ENCODE data around the gene CISTR. TPM values are rescaled to one million over a fixed set of nuclear protein-coding genes. Genes with fewer than 3 reads are reported as not detected.
"Not testable (repeated sequence)": the region's sequence is repeated elsewhere in the genome, so short reads cannot be mapped to it uniquely, and the experiment has no call there.

The CISTR gene
- total and polyA plus RNA-seq, 3 donors from 2014 or later, result not detected

DNA sequence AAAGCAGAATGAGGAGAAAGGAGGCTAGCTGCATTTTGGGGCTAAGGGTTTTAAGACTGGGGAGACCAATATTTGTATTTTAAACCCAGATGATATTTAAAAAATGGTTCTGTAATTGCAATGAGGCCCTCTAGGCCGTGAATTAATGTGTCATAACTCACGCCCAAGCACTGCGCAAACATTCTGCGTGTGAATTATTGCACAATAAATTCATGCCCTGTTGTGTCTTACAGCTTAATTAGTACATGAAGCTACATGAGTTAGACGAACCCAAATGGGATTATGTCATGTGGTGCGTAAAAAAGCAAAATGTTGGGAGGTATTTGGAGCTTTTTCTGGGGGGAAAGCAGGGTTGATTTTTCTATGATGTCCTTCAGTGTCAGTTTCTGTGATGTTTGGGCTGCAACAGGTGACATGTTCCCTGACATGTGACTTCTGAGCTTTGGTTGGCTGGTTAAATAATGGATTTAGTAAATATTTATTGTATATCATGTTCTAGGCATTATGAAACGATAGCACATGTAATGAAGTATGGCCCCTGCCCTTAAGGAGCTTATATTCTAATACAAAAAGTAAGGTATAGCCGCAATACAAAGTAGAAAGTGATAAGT lies 30.4 kb upstream of the CISTR start:
- Histone ChIP-seq H3K9me3 (no peaks in the 10 kb centered on the region), H3K27me3 (no peaks in the 10 kb centered on the region), H3K36me3 (ENCODE audit: low read depth, missing control alignments) (no peaks in the 10 kb centered on the region), H3K4me3 (no peak overlapping the region), H3K27ac (no peak overlapping the region), H3K4me1 (no peaks in the 10 kb centered on the region)
- no peak for TF ChIP-seq POLR2A (IDR thresholded peaks at IDR 0.05)
- TF ChIP-seq, protein P1, sequence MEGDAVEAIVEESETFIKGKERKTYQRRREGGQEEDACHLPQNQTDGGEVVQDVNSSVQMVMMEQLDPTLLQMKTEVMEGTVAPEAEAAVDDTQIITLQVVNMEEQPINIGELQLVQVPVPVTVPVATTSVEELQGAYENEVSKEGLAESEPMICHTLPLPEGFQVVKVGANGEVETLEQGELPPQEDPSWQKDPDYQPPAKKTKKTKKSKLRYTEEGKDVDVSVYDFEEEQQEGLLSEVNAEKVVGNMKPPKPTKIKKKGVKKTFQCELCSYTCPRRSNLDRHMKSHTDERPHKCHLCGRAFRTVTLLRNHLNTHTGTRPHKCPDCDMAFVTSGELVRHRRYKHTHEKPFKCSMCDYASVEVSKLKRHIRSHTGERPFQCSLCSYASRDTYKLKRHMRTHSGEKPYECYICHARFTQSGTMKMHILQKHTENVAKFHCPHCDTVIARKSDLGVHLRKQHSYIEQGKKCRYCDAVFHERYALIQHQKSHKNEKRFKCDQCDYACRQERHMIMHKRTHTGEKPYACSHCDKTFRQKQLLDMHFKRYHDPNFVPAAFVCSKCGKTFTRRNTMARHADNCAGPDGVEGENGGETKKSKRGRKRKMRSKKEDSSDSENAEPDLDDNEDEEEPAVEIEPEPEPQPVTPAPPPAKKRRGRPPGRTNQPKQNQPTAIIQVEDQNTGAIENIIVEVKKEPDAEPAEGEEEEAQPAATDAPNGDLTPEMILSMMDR (IDR thresholded peaks at IDR 0.05), result no peak
- no peak for DNase-seq
- intact Hi-C loops (cut with DNase I; ENCODE audit: low total_unique reads), result no loop called here
- 78 to 79% methylated on average over 8 of the region's 8 CpGs for WGBS, 2 donors

DNA sequence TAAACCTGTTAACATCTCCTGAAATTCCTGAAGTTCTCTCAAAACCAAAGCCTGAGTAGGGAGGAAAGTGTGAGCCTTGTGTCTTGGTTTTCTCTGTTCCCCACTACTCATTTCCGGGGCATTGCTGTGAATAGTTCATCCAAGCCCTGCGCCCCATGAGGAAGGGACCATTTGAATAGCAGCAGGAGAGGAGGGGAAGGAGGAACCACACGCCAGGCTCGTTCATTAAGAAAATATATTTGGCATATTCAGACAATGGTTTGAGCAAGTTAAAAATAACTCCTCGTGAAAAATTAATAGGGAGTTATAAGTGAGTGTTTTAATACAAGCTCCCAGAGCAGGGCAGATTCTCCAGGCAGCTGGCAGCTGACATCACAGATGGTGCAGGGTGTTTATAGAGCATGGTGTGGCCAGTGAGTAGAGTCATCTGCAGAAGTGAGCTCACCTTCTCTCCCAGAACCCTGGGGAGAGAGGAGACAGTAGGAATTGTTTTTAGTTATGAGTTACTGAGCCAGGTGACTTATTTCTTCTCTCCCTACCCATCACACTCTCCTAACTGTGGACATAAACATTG lies 29.5 kb upstream of the CISTR start:
- H3K36me3 ChIP-seq (ENCODE audit: low read depth, missing control alignments), result no peaks in the 10 kb centered on the region
- intact Hi-C loops (cut with DNase I; ENCODE audit: low total_unique reads), result no loop called here
- 33 to 45% methylated on average over 5 of the region's 5 CpGs for WGBS, 2 donors
- DNase-seq, result no peak
- peaks cover 1% of the 10 kb centered on the region for H3K4me1 ChIP-seq
- no peaks in the 10 kb centered on the region for H3K27me3 ChIP-seq
- H3K4me3 ChIP-seq, result no peak overlapping the region
- no peak for TF ChIP-seq POLR2A (IDR thresholded peaks at IDR 0.05)
- TF ChIP-seq, protein P1 (IDR thresholded peaks at IDR 0.05), result no peak
- no peak overlapping the region for H3K27ac ChIP-seq
- no peaks in the 10 kb centered on the region for H3K9me3 ChIP-seq

DNA sequence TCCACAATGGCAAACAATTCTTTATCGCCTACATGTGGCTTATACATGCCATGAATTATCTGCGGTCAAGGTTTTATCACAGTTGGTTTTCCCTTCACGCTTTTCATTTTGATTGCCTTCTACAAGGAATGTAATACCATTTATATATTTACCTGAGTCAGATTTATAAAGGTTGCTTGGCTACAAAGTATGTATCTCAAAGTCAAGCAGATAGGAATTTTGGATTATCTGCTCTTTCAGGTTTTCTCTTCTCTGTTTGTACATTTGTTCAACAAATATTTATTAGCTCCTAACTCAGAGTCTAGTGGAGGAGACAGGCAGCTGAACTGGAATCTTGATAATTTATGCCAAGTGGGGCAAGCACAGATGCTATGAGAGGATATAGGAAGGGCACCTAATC lies 28.5 kb upstream of the CISTR start:
- WGBS, 2 donors, result 84 to 92% methylated on average over 3 of the region's 3 CpGs
- no peaks in the 10 kb centered on the region for H3K27me3 ChIP-seq
- TF ChIP-seq POLR2A (IDR thresholded peaks at IDR 0.05), result no peak
- TF ChIP-seq, protein P1 (IDR thresholded peaks at IDR 0.05), result no peak

DNA sequence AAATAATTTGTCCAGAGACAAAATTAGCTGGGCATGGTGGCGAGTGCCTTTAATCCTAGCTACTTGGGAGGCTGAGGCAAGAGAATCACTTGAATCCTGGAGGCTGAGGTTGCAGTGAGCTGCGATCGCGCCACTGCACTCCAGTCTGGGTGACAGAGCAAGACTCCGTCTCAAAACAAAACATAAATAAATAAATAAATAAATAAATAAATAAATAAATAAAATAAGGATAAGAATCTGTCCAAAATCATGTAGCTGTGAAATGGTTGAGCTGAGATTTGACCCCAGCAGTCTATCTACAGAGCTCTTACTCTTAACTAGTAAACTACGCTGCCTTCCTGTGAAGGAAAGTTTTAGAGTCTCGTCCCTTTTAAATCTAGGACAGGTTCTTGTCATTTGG lies 27.9 kb upstream of the CISTR start:
- intact Hi-C loops (cut with DNase I; ENCODE audit: low total_unique reads), result loop anchor here (10.0 kb wide), 1 partner anchor 205 kb away; the partner anchor contains the start of gene HOXC10
- DNase-seq; H3K36me3 ChIP-seq (ENCODE audit: low read depth, missing control alignments); H3K4me1 ChIP-seq; H3K27ac ChIP-seq; H3K27me3 ChIP-seq; H3K4me3 ChIP-seq; H3K9me3 ChIP-seq: not testable (repeated sequence)
- 95 to 98% methylated on average over 7 of the region's 7 CpGs for WGBS, 2 donors

More for the DNA sequence above, 28.5 kb upstream of the CISTR start:
- Histone ChIP-seq H3K36me3 (ENCODE audit: low read depth, missing control alignments) (no peaks in the 10 kb centered on the region), H3K4me3 (no peak overlapping the region), H3K9me3 (no peaks in the 10 kb centered on the region), H3K27ac (no peak overlapping the region), H3K4me1 (peaks cover 5% of the 10 kb centered on the region)
- DNase-seq, result no peak
- intact Hi-C loops (cut with DNase I; ENCODE audit: low total_unique reads), result no loop called here

DNA sequence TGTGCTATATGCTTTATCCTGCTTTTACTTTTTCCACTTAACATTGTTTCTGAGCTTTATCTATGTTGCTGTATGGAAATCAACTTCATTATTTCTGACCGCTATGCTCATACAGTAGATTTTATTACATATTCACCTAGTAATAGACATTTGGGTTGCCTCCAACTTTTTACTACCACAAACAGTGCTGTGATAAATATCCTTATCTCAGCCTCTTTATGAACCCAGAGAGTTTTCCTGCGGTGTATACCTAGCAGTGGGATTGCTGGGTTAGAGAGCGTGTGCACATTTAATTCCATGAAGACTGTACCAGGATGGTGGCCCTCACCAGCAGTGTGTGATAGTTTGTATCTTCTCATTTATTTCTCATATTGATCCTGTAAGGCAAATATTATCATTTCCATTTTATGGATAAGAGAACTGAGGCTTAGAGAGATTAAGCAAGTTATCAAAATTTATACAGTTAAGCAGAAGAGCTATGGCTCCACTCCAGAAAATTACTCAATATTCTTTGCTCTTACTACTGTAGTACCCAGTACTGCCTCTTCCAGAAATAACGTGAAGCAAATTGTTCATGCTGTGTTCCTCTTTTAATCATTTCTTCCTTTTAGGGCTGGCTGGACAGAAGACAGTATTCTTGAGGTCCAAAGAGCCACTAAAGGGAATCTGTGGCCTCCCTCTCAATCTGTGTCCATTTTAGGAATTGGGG lies 26.3 kb upstream of the CISTR start:
- TF ChIP-seq POLR2A (IDR thresholded peaks at IDR 0.05), result no peak
- TF ChIP-seq, protein P1 (IDR thresholded peaks at IDR 0.05), result no peak
- WGBS, 2 donors, result 77 to 85% methylated on average over 4 of the region's 4 CpGs

More for the DNA sequence above, 26.3 kb upstream of the CISTR start:
- H3K27me3 ChIP-seq, result no peaks in the 10 kb centered on the region
- H3K9me3 ChIP-seq, result no peaks in the 10 kb centered on the region
- intact Hi-C loops (cut with DNase I; ENCODE audit: low total_unique reads), result loop anchor here (10.0 kb wide), 1 partner anchor 207 kb away; the partner anchor contains the start of gene HOXC10
- no peak for DNase-seq
- H3K4me1 ChIP-seq, result peaks cover 5% of the 10 kb centered on the region
- no peak overlapping the region for H3K27ac ChIP-seq
- no peaks in the 10 kb centered on the region for H3K36me3 ChIP-seq (ENCODE audit: low read depth, missing control alignments)
- H3K4me3 ChIP-seq, result no peak overlapping the region

Measured in testis (tissue), 3 donors.